GM23338 (cell line): ENCODE measurements around the gene C1QL1. TPM values are rescaled to one million over a fixed set of nuclear protein-coding genes. Genes with fewer than 3 reads are reported as not detected.

ENCODE experiments used
- ATAC-seq: fragments of 200-7000 bp; cut with Tn5 transposase; 3 replicates; pipeline ENCODE4 v1.9.1; 2020
- DNase-seq: peaks from one replicate; pipeline ENCODE4 v3.0.0-alpha.2; 2015; ENCODE audit warnings: low spot score
- H2AFZ ChIP-seq: fragments of 200-600 bp; sonication (generic); 2 replicates; pipeline ENCODE4 v1.8.0; 2016; ENCODE audit warnings: antibody characterized with exemption, mild to moderate bottlenecking, moderate library complexity
- H3F3A ChIP-seq: fragments of 200-600 bp; sonication (generic); replicated peaks from 2 replicates; pipeline ENCODE4 v1.8.0; 2017; ENCODE audit warnings: antibody characterized with exemption, mixed run types, low read depth
- H3K27ac ChIP-seq: fragments of 200-600 bp; sonication (generic); 2 replicates; pipeline ENCODE4 v1.6.1; 2016; ENCODE audit warnings: low read depth
- H3K27me3 ChIP-seq: fragments of 200-600 bp; sonication (generic); 2 replicates; pipeline ENCODE4 v1.8.0; 2016; ENCODE audit warnings: mild to moderate bottlenecking, mixed run types, moderate library complexity; ENCODE audit not compliant: insufficient read depth
- H3K36me3 ChIP-seq: fragments of 200-600 bp; sonication (generic); 2 replicates; pipeline ENCODE4 v1.8.0; 2016; ENCODE audit warnings: mild to moderate bottlenecking; ENCODE audit not compliant: insufficient read depth
- H3K4me1 ChIP-seq: fragments of 200-600 bp; sonication (generic); 2 replicates; pipeline ENCODE4 v1.8.0; 2016; ENCODE audit warnings: mild to moderate bottlenecking, moderate library complexity; ENCODE audit not compliant: insufficient read depth
- H3K4me2 ChIP-seq: fragments of 200-600 bp; sonication (generic); 2 replicates; pipeline ENCODE4 v1.7.1; 2017; ENCODE audit warnings: mixed run types
- H3K4me3 ChIP-seq: fragments of 200-600 bp; sonication (generic); 2 replicates; pipeline ENCODE4 v1.6.1; 2016; ENCODE audit warnings: mixed run types
- H3K79me2 ChIP-seq: fragments of 200-600 bp; sonication (generic); replicated peaks from 2 replicates; pipeline ENCODE4 v1.8.0; 2017; ENCODE audit warnings: mild to moderate bottlenecking; ENCODE audit not compliant: insufficient read depth
- H3K9me2 ChIP-seq: fragments of 200-600 bp; sonication (generic); 2 replicates; pipeline ENCODE4 v1.8.0; 2017; ENCODE audit not compliant: insufficient read depth
- H4K20me1 ChIP-seq: fragments of 200-600 bp; sonication (generic); replicated peaks from 2 replicates; pipeline ENCODE4 v1.8.0; 2017; ENCODE audit warnings: mild to moderate bottlenecking; ENCODE audit not compliant: insufficient read depth
- H3K27ac Mint-ChIP-seq: 2 replicates; pipeline ENCODE4 v1.8.0; 2020; ENCODE audit warnings: inconsistent platforms, mild to moderate bottlenecking, moderate library complexity, mixed read lengths
- H3K27me3 Mint-ChIP-seq: 3 replicates; pipeline ENCODE4 v1.8.0; 2022; ENCODE audit warnings: low read depth, mild to moderate bottlenecking, moderate library complexity, mixed read lengths, inconsistent platforms; ENCODE audit not compliant: insufficient read depth, poor library complexity
- H3K36me3 Mint-ChIP-seq: 3 replicates; pipeline ENCODE4 v1.8.0; 2021; ENCODE audit warnings: low read depth, mild to moderate bottlenecking, inconsistent platforms, moderate library complexity, mixed read lengths
- H3K4me1 Mint-ChIP-seq: 3 replicates; pipeline ENCODE4 v1.8.0; 2020; ENCODE audit warnings: mild to moderate bottlenecking, inconsistent platforms, mixed read lengths
- H3K4me3 Mint-ChIP-seq: 3 replicates; pipeline ENCODE4 v1.8.0; 2021; ENCODE audit warnings: moderate library complexity, mild to moderate bottlenecking, inconsistent platforms, mixed read lengths
- H3K9me3 Mint-ChIP-seq: 3 replicates; pipeline ENCODE4 v1.8.0; 2020; ENCODE audit warnings: moderate library complexity, mild to moderate bottlenecking, inconsistent platforms, mixed read lengths
- CREB1 ChIP-seq: fragments of 250-450 bp; sonication (Bioruptor Pico); IDR thresholded peaks from 2 replicates; pipeline ENCODE4 v1.5.0; 2020; ENCODE audit warnings: low read depth, mild to moderate bottlenecking, moderate library complexity
- EZH2phosphoT487 ChIP-seq: fragments of 200-600 bp; sonication (generic); IDR thresholded peaks from one replicate; pipeline ENCODE4 v1.8.1; 2018; ENCODE audit warnings: antibody characterized with exemption; ENCODE audit not compliant: unreplicated experiment
- POLR2AphosphoS5 ChIP-seq: IDR thresholded peaks from 2 replicates; pipeline ENCODE4 v1.6.1; 2016; ENCODE audit warnings: antibody characterized with exemption, low read depth
- ZNF462 ChIP-seq: fragments of 250-450 bp; sonication (Bioruptor Pico); IDR thresholded peaks from 2 replicates; pipeline ENCODE4 v1.5.0; 2020; ENCODE audit warnings: mild to moderate bottlenecking, moderate library complexity
- polyA plus RNA-seq: library from polyadenylated mRNA; unstranded; fragments of >200 nt; fragmentation: Nextera tagmentation; extraction: Ambion mirVana; gene quantifications from 2 replicates; pipeline ENCODE4 v1.2.1, GENCODE V29; 2016
- total RNA-seq: library from RNA; depleted of rRNA; stranded (reverse); fragments of >200 nt; shearing (Covaris generic); gene quantifications from 2 replicates; pipeline ENCODE4 v1.2.3, GENCODE V29; 2014

The C1QL1 gene
- total and polyA plus RNA-seq, 2 experiments from 2014 or later, result 4.3 to 14.4 TPM

- Mint-ChIP-seq H3K27ac (no peak overlapping the region), H3K9me3 (peaks cover 12% of the 10 kb centered on the region), H3K4me3 (no peak overlapping the region; the same call in 2 of the 3 replicates), H3K4me1 (peaks cover 33% of the 10 kb centered on the region), H3K27me3 (peaks cover 21% of the 10 kb centered on the region), H3K36me3 (peaks cover 3% of the 10 kb centered on the region; the same call in 2 of the 3 replicates)
- H3K27ac ChIP-seq, result 0 out of 2 replicates have a peak overlapping the region, but pooled peaks have one; percentile 66
- no peak for TF ChIP-seq ZNF462 (CRISPR knock-in tag)
- H3K4me3 ChIP-seq, result peak overlapping the region; percentile 11; the same call in 1 of the 2 replicates
- peak overlapping the region; percentile 67 for H3K4me2 ChIP-seq
- peaks cover 25% of the 10 kb centered on the region for H3K4me1 ChIP-seq
- no peaks in the 10 kb centered on the region for H3K36me3 ChIP-seq
- H3K79me2 ChIP-seq, result no peaks in the 10 kb centered on the region
- H2AFZ ChIP-seq, result peak overlapping the region; percentile 96
- no peaks in the 10 kb centered on the region for H3K27me3 ChIP-seq
- H4K20me1 ChIP-seq, result no peaks in the 10 kb centered on the region
- H3F3A ChIP-seq, result 0 out of 2 replicates have a peak, but pooled peaks cover 6% of the 10 kb centered on the region
- ATAC-seq, result peak; percentile 39
- no peaks in the 10 kb centered on the region for H3K9me2 ChIP-seq
- peak; percentile 55 for DNase-seq
These were observed 35.8 kb upstream of the C1QL1 start for GRCh38 chr17:45003877-45004276.

- peaks cover 17% of the 10 kb centered on the region for H3K4me1 Mint-ChIP-seq
These were observed 33.2 kb upstream of the C1QL1 start for GRCh38 chr17:45001310-45001709.

More at GRCh38 chr17:45001310-45001709, 33.2 kb upstream of the C1QL1 start:
- ATAC-seq, result no peak
- H3K27me3 Mint-ChIP-seq, result peaks cover 16% of the 10 kb centered on the region
- Histone ChIP-seq H3K36me3 (no peaks in the 10 kb centered on the region), H3K27ac (no peak overlapping the region), H3K4me2 (no peak overlapping the region), H3F3A (0 out of 2 replicates have a peak, but pooled peaks cover 6% of the 10 kb centered on the region), H3K9me2 (no peaks in the 10 kb centered on the region), H4K20me1 (no peaks in the 10 kb centered on the region), H2AFZ (no peak overlapping the region), H3K4me3 (no peak overlapping the region), H3K4me1 (peaks cover 19% of the 10 kb centered on the region), H3K27me3 (no peaks in the 10 kb centered on the region), H3K79me2 (no peaks in the 10 kb centered on the region)
- peaks cover 3% of the 10 kb centered on the region; the same call in 2 of the 3 replicates for H3K36me3 Mint-ChIP-seq
- DNase-seq, result no peak
- TF ChIP-seq CREB1 (CRISPR knock-in tag) (no peak), POLR2AphosphoS5 (no peak), EZH2phosphoT487 (no peak)
- no peak overlapping the region for H3K27ac Mint-ChIP-seq
- H3K9me3 Mint-ChIP-seq, result peaks cover 15% of the 10 kb centered on the region
- no peak overlapping the region for H3K4me3 Mint-ChIP-seq
